Sigmoid colon (tissue), 3 donors: Measurements from ENCODE around the gene RAET1G.

Experiments
- CTCF ChIP-seq, 4 experiments: fragments of 450-650 bp in 3 of 4; fragments of 200-600 bp in 1 of 4; IDR thresholded peaks; one replicate each; pipeline ENCODE4 v1.5.1; 2016 to 2019; ENCODE audit warnings: antibody characterized with exemption in 4 of 4, mild to moderate bottlenecking in 3 of 4, moderate library complexity in 2 of 4
- POLR2A ChIP-seq, 2 donors: fragments of 450-650 bp; IDR thresholded peaks; one replicate each; pipeline ENCODE4 v1.6.1; 2016; ENCODE audit warnings: antibody characterized with exemption in 2 of 2, mild to moderate bottlenecking in 2 of 2, moderate library complexity in 2 of 2

- TF ChIP-seq CTCF (IDR thresholded peaks at IDR 0.05) (no peak), POLR2A (IDR thresholded peaks at IDR 0.05) (no peak)
These were observed 8.6 kb upstream of the RAET1G start for GRCh38 chr6:149931501-149931900.
